ENCODE measurements around the gene CLIP1.

DNA sequence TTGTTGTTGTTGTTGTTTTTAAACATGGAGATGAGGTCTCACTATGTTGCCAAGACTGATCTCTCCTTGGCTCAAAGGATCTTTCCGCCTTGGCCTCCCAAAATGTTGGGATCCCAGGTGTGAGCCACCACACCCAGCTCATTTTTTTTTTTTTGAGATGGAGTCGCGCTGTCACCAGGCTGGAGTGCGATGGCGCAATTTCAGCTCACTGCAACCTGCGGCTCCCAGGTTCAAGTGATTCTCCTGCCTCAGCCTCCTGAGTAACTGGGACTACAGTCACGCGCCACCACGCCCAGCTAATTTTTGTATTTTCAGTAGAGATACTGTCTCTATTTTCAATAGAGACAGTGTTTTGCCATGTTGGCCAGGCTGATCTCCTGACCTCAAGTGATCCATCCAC lies 4.9 kb upstream of the CLIP1 start:
- TF ChIP-seq, protein P1, sequence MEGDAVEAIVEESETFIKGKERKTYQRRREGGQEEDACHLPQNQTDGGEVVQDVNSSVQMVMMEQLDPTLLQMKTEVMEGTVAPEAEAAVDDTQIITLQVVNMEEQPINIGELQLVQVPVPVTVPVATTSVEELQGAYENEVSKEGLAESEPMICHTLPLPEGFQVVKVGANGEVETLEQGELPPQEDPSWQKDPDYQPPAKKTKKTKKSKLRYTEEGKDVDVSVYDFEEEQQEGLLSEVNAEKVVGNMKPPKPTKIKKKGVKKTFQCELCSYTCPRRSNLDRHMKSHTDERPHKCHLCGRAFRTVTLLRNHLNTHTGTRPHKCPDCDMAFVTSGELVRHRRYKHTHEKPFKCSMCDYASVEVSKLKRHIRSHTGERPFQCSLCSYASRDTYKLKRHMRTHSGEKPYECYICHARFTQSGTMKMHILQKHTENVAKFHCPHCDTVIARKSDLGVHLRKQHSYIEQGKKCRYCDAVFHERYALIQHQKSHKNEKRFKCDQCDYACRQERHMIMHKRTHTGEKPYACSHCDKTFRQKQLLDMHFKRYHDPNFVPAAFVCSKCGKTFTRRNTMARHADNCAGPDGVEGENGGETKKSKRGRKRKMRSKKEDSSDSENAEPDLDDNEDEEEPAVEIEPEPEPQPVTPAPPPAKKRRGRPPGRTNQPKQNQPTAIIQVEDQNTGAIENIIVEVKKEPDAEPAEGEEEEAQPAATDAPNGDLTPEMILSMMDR (IDR thresholded peaks at IDR 0.05): no peak
- TF ChIP-seq POLR2A (IDR thresholded peaks at IDR 0.05): no peak
